Measurements from ENCODE around the gene ADGB.

The ADGB gene

GRCh38 chr6:146636481-146636880 lies 37.7 kb downstream of the ADGB start:
- TF ChIP-seq CTCF (IDR thresholded peaks at IDR 0.05; ENCODE audit: low read depth, low read length): no peak
- H2AFZ ChIP-seq (ENCODE audit: low read depth, low read length): no peak overlapping the region
- no peaks in the 10 kb centered on the region for H4K20me1 ChIP-seq (ENCODE audit: insufficient read depth, low read length)
- H3K27me3 ChIP-seq (ENCODE audit: low read depth, low read length): no peaks in the 10 kb centered on the region
- no peaks in the 10 kb centered on the region for H3K79me2 ChIP-seq (ENCODE audit: low read length)
- no peak overlapping the region for H3K27ac ChIP-seq (ENCODE audit: low read length)
- H3K9me3 ChIP-seq (ENCODE audit: insufficient read depth, low read length): no peaks in the 10 kb centered on the region
- H3K4me3 ChIP-seq (ENCODE audit: low read length): no peak overlapping the region
- H3K9ac ChIP-seq (ENCODE audit: low read length): no peak overlapping the region
- H3K4me1 ChIP-seq (ENCODE audit: low read length): no peaks in the 10 kb centered on the region
- no peak overlapping the region for H3K4me2 ChIP-seq (ENCODE audit: low read length)
- H3K36me3 ChIP-seq (replicated peaks; ENCODE audit: low read depth, low read length): no peaks in the 10 kb centered on the region

- TF ChIP-seq EZH2phosphoT487 (IDR thresholded peaks at IDR 0.05; ENCODE audit: low read depth): no peak
- TF ChIP-seq CTCF (IDR thresholded peaks at IDR 0.05; ENCODE audit: low read depth, low read length): no peak
- no peak overlapping the region for H3K9ac ChIP-seq (ENCODE audit: low read length)
- no peaks in the 10 kb centered on the region for H3K36me3 ChIP-seq (replicated peaks; ENCODE audit: low read depth, low read length)
- H3K27ac ChIP-seq (ENCODE audit: low read length): no peak overlapping the region
- H3K27me3 ChIP-seq (ENCODE audit: low read depth, low read length): no peaks in the 10 kb centered on the region
- H3K4me3 ChIP-seq (ENCODE audit: low read length): no peak overlapping the region
- no peaks in the 10 kb centered on the region for H3K4me1 ChIP-seq (ENCODE audit: low read length)
- H3K9me3 ChIP-seq (ENCODE audit: insufficient read depth, low read length): no peaks in the 10 kb centered on the region
- no peak overlapping the region for H3K4me2 ChIP-seq (ENCODE audit: low read length)
- no peaks in the 10 kb centered on the region for H3K79me2 ChIP-seq (ENCODE audit: low read length)
- H4K20me1 ChIP-seq (ENCODE audit: insufficient read depth, low read length): no peaks in the 10 kb centered on the region
- no peak overlapping the region for H2AFZ ChIP-seq (ENCODE audit: low read depth, low read length)
Observed at GRCh38 chr6:146642921-146643320, 44.1 kb downstream of the ADGB start.

- H3K4me3 ChIP-seq (ENCODE audit: low read length): no peak overlapping the region
- H3K9me3 ChIP-seq (ENCODE audit: insufficient read depth, low read length): no peaks in the 10 kb centered on the region
- H3K9ac ChIP-seq (ENCODE audit: low read length): no peak overlapping the region
- no peak for TF ChIP-seq EZH2phosphoT487 (IDR thresholded peaks at IDR 0.05; ENCODE audit: low read depth)
- no peak for TF ChIP-seq CTCF (IDR thresholded peaks at IDR 0.05; ENCODE audit: low read depth, low read length)
- no peaks in the 10 kb centered on the region for H4K20me1 ChIP-seq (ENCODE audit: insufficient read depth, low read length)
- H3K27me3 ChIP-seq (ENCODE audit: low read depth, low read length): no peaks in the 10 kb centered on the region
- H3K4me2 ChIP-seq (ENCODE audit: low read length): no peak overlapping the region
- H3K79me2 ChIP-seq (ENCODE audit: low read length): no peaks in the 10 kb centered on the region
- H3K4me1 ChIP-seq (ENCODE audit: low read length): no peaks in the 10 kb centered on the region
- H2AFZ ChIP-seq (ENCODE audit: low read depth, low read length): no peak overlapping the region
- H3K27ac ChIP-seq (ENCODE audit: low read length): no peak overlapping the region
- no peaks in the 10 kb centered on the region for H3K36me3 ChIP-seq (replicated peaks; ENCODE audit: low read depth, low read length)
Observed at GRCh38 chr6:146650799-146651481, 52.2 kb downstream of the ADGB start.

GRCh38 chr6:146651482-146651863 lies 52.7 kb downstream of the ADGB start:
- TF ChIP-seq CTCF (IDR thresholded peaks at IDR 0.05; ENCODE audit: low read depth, low read length) (no peak), EZH2phosphoT487 (IDR thresholded peaks at IDR 0.05; ENCODE audit: low read depth) (no peak)
- Histone ChIP-seq H3K9me3 (ENCODE audit: insufficient read depth, low read length) (no peaks in the 10 kb centered on the region), H3K27ac (ENCODE audit: low read length) (no peak overlapping the region), H3K36me3 (replicated peaks; ENCODE audit: low read depth, low read length) (no peaks in the 10 kb centered on the region), H3K9ac (ENCODE audit: low read length) (no peak overlapping the region), H3K79me2 (ENCODE audit: low read length) (no peaks in the 10 kb centered on the region), H4K20me1 (ENCODE audit: insufficient read depth, low read length) (no peaks in the 10 kb centered on the region), H2AFZ (ENCODE audit: low read depth, low read length) (no peak overlapping the region), H3K4me3 (ENCODE audit: low read length) (no peak overlapping the region), H3K4me1 (ENCODE audit: low read length) (no peaks in the 10 kb centered on the region), H3K27me3 (ENCODE audit: low read depth, low read length) (no peaks in the 10 kb centered on the region), H3K4me2 (ENCODE audit: low read length) (no peak overlapping the region)
